GM21360 (cell line): Measurements from ENCODE around the gene OSBPL1A.
"Not testable (repeated sequence)": the region's sequence is repeated elsewhere in the genome, so short reads cannot be mapped to it uniquely, and the experiment has no call there.

Experiments
- ATAC-seq: cut with Tn5 transposase; IDR thresholded peaks from one replicate; pipeline ENCODE4 v1.9.1; 2021; ENCODE audit warnings: mild to moderate bottlenecking, moderate library complexity; ENCODE audit not compliant: unreplicated experiment

OSBPL1A gene

GRCh38 chr18:24398540-24398939, 916 bp upstream of the OSBPL1A start:
- no peak for ATAC-seq

- peak; percentile 32 for ATAC-seq
These were observed 412 bp downstream of the OSBPL1A start for GRCh38 chr18:24397131-24397693.

- ATAC-seq, result no peak
These were observed 1.5 kb downstream of the OSBPL1A start for GRCh38 chr18:24396082-24396633.

- ATAC-seq, result no peak
These were observed 2.4 kb downstream of the OSBPL1A start for GRCh38 chr18:24395049-24395795.

- ATAC-seq, result no peak
These were observed 8.7 kb downstream of the OSBPL1A start for GRCh38 chr18:24388957-24389356.

- ATAC-seq, result no peak
These were observed 10.9 kb downstream of the OSBPL1A start for GRCh38 chr18:24386681-24387080.

GRCh38 chr18:24381126-24381525, 16.5 kb downstream of the OSBPL1A start:
- no peak for ATAC-seq

GRCh38 chr18:24380163-24380747, 17.4 kb downstream of the OSBPL1A start:
- no peak for ATAC-seq

GRCh38 chr18:24378598-24378997, 19.0 kb downstream of the OSBPL1A start:
- no peak for ATAC-seq

- ATAC-seq, result not testable (repeated sequence)
These were observed 21.1 kb downstream of the OSBPL1A start for GRCh38 chr18:24376531-24376930.

- no peak for ATAC-seq
These were observed 24.3 kb downstream of the OSBPL1A start for GRCh38 chr18:24373328-24373727.

GRCh38 chr18:24372279-24372872, 25.2 kb downstream of the OSBPL1A start:
- no peak for ATAC-seq

- no peak for ATAC-seq
These were observed 27.5 kb downstream of the OSBPL1A start for GRCh38 chr18:24370120-24370519.

GRCh38 chr18:24369426-24369825, 28.2 kb downstream of the OSBPL1A start:
- no peak for ATAC-seq

- ATAC-seq, result no peak
These were observed 28.9 kb downstream of the OSBPL1A start for GRCh38 chr18:24368749-24369148.

- no peak for ATAC-seq
These were observed 31.3 kb downstream of the OSBPL1A start for GRCh38 chr18:24366328-24366727.

- ATAC-seq, result no peak
These were observed 33.4 kb downstream of the OSBPL1A start for GRCh38 chr18:24364177-24364576.

GRCh38 chr18:24362757-24363156, 34.9 kb downstream of the OSBPL1A start:
- no peak for ATAC-seq

- ATAC-seq, result peak; percentile 76
These were observed 37.7 kb downstream of the OSBPL1A start for GRCh38 chr18:24359787-24360530.

GRCh38 chr18:24354278-24354677, 43.3 kb downstream of the OSBPL1A start:
- no peak for ATAC-seq

- no peak for ATAC-seq
These were observed 51.4 kb downstream of the OSBPL1A start for GRCh38 chr18:24346254-24346653.
